IMR-90 (cell line): ENCODE measurements around the gene AUTS2.
A peak's percentile ranks its signal among the peaks of the same experiment; 100 is the strongest.

Experiments
- CEBPB ChIP-seq: IDR thresholded peaks from 2 replicates; pipeline ENCODE4 v1.6.1; 2012; ENCODE audit warnings: low read depth, low read length, improper control_type of control experiment
- MXI1 ChIP-seq: IDR thresholded peaks from 2 replicates; pipeline ENCODE4 v1.6.1; 2012; ENCODE audit warnings: low read depth, mild to moderate bottlenecking, low read length, moderate library complexity, borderline replicate concordance
- POLR2A ChIP-seq: IDR thresholded peaks from 2 replicates; pipeline ENCODE4 v1.6.1; 2012; ENCODE audit warnings: mild to moderate bottlenecking, low read depth, low read length
- RAD21 ChIP-seq: IDR thresholded peaks from 2 replicates; pipeline ENCODE4 v1.6.1; 2012; ENCODE audit warnings: low read length, improper control_type of control experiment
- RFX5 ChIP-seq: IDR thresholded peaks from 2 replicates; pipeline ENCODE4 v1.8.0; 2012; ENCODE audit warnings: low read depth, mild to moderate bottlenecking, low read length, moderate library complexity
- SMC3 ChIP-seq: fragments of 150-350 bp; IDR thresholded peaks from 2 replicates; pipeline ENCODE4 v1.6.1; 2016; ENCODE audit warnings: low read depth, mild to moderate bottlenecking, antibody characterized with exemption, low read length, moderate library complexity
- TF ChIP-seq, protein P1 (sequence below): conservative IDR thresholded peaks from 2 replicates; pipeline ENCODE4 v1.5.1; 2012; ENCODE audit warnings: mild to moderate bottlenecking, low read depth, low read length, improper control_type of control experiment
- TF ChIP-seq, protein P2 (sequence below): fragments of 150-350 bp; IDR thresholded peaks from 2 replicates; pipeline ENCODE4 v1.6.1; 2016; ENCODE audit warnings: low read depth, mild to moderate bottlenecking, low read length, moderate library complexity, borderline replicate concordance

GRCh38 chr7:70193514-70193913, 595.2 kb downstream of the AUTS2 start:
- TF ChIP-seq, protein P1, sequence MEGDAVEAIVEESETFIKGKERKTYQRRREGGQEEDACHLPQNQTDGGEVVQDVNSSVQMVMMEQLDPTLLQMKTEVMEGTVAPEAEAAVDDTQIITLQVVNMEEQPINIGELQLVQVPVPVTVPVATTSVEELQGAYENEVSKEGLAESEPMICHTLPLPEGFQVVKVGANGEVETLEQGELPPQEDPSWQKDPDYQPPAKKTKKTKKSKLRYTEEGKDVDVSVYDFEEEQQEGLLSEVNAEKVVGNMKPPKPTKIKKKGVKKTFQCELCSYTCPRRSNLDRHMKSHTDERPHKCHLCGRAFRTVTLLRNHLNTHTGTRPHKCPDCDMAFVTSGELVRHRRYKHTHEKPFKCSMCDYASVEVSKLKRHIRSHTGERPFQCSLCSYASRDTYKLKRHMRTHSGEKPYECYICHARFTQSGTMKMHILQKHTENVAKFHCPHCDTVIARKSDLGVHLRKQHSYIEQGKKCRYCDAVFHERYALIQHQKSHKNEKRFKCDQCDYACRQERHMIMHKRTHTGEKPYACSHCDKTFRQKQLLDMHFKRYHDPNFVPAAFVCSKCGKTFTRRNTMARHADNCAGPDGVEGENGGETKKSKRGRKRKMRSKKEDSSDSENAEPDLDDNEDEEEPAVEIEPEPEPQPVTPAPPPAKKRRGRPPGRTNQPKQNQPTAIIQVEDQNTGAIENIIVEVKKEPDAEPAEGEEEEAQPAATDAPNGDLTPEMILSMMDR, result 0 out of 2 replicates have a peak, but pooled peaks have one; percentile 10
- no peak for TF ChIP-seq POLR2A
- TF ChIP-seq, protein P2, sequence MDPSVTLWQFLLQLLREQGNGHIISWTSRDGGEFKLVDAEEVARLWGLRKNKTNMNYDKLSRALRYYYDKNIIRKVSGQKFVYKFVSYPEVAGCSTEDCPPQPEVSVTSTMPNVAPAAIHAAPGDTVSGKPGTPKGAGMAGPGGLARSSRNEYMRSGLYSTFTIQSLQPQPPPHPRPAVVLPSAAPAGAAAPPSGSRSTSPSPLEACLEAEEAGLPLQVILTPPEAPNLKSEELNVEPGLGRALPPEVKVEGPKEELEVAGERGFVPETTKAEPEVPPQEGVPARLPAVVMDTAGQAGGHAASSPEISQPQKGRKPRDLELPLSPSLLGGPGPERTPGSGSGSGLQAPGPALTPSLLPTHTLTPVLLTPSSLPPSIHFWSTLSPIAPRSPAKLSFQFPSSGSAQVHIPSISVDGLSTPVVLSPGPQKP, result no peak
- TF ChIP-seq RFX5, result no peak
- TF ChIP-seq CEBPB, result no peak
- TF ChIP-seq RAD21, result no peak
- TF ChIP-seq SMC3, result no peak
- no peak for TF ChIP-seq MXI1
